Measurements from ENCODE around the gene DGKI.

Gene DGKI

DNA sequence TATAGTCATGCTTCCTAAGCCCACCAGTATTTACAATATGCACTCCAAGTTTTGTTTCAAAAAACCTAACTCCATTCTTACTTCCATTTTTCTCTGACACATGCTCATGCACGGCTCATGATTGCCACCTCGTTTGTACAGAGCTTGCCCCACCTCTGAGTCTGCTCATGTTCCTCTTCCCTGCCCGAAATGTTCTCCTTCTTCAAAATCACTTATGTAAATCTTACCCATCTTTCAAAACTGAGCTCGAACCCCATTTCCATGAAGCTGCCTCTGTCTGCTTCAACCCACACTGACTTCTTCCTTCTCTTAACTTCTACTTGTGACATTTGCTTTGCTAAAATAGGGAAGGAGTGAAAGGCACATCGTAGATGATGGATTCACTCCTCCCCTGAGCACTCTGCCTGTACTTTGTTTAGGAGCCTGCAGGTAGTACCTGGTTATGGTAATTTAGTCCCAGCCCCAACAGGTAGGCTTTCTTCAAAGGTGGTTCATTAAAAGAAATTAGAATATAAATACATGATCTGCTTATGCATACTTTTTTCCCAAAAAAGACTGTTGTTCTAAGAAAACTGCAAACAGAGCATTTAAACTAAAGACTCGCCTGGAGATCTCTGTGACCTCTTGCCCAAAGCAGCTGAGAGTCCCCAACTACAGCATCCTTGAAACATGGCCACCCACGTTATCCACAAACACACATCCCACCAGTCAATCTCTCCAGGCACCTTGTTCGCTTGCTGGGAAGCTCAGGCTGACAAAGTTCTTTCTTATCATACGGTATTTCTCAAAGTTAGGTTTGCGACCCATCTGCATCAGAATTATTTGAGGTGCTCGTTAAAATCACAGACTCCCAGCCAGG is 172.0 kb downstream of the DGKI start:
- Histone ChIP-seq H3K4me1 (ENCODE audit: insufficient read depth, low read length) (no peaks in the 10 kb centered on the region), H3K36me3 (ENCODE audit: insufficient read depth, low read length) (no peaks in the 10 kb centered on the region), H3K9me3 (ENCODE audit: low read length) (no peaks in the 10 kb centered on the region), H3K9ac (ENCODE audit: low read length) (no peak overlapping the region), H3K27me3 (ENCODE audit: control insufficient read depth in 1 of 2, insufficient read depth in 2 of 2, low read length in 2 of 2) (no peaks in the 10 kb centered on the region), H3K4me3 (ENCODE audit: low read depth in 1 of 2, low read length in 2 of 2) (no peak overlapping the region), H3K27ac (ENCODE audit: low read depth, low read length) (no peak overlapping the region)

DNA sequence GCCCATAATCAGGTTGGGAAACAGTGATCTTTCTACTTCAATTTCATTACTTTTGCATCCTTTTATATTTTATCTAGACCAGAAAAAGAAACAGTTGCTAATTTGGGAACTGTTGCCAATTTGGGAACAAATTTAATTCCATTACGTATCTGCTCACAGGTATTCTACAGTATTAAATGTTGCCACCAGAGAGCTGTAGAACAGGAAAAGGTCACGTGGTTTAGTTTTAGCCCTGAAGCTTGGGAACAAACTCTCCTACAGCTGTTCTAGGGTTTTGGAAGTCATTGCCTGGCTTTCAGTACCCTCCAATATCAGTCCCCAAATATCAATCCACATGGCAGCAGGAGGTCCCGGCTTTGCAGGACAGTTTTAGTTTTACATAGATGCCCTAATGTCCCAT is 172.7 kb downstream of the DGKI start:
- no peaks in the 10 kb centered on the region for H3K4me1 ChIP-seq (ENCODE audit: insufficient read depth, low read length)
- H3K9me3 ChIP-seq (ENCODE audit: low read length), result no peaks in the 10 kb centered on the region
- H3K9ac ChIP-seq (ENCODE audit: low read length), result no peak overlapping the region
- no peak overlapping the region for H3K27ac ChIP-seq (ENCODE audit: low read depth, low read length)
- no peaks in the 10 kb centered on the region for H3K27me3 ChIP-seq (ENCODE audit: control insufficient read depth in 1 of 2, insufficient read depth in 2 of 2, low read length in 2 of 2)
- H3K4me3 ChIP-seq (ENCODE audit: low read depth in 1 of 2, low read length in 2 of 2), result no peak overlapping the region
- H3K36me3 ChIP-seq (ENCODE audit: insufficient read depth, low read length), result no peaks in the 10 kb centered on the region

DNA sequence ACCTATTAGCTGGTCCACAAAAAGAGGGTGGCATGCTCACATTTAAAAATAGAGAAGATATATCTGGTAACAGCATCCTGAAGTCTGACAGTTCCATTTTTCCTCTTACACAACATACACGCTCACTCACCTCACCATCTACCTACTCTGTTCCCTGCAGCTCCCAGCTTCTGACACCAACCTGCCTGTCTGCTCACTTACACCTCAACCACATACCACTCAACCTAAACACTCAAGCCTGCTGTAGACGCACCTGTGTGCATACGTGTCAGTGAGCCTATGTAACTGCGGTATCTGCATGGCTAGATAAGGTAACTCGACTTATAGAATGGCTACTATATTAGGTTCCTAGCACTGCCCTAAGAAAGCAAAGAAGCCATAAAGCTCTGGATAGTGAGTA is 174.9 kb downstream of the DGKI start:
- Histone ChIP-seq H3K27me3 (ENCODE audit: control insufficient read depth in 1 of 2, insufficient read depth in 2 of 2, low read length in 2 of 2) (no peaks in the 10 kb centered on the region), H3K27ac (ENCODE audit: low read depth, low read length) (no peak overlapping the region), H3K9ac (ENCODE audit: low read length) (no peak overlapping the region), H3K36me3 (ENCODE audit: insufficient read depth, low read length) (no peaks in the 10 kb centered on the region), H3K4me1 (ENCODE audit: insufficient read depth, low read length) (peaks cover 11% of the 10 kb centered on the region), H3K4me3 (ENCODE audit: low read depth in 1 of 2, low read length in 2 of 2) (no peak overlapping the region), H3K9me3 (ENCODE audit: low read length) (no peaks in the 10 kb centered on the region)

DNA sequence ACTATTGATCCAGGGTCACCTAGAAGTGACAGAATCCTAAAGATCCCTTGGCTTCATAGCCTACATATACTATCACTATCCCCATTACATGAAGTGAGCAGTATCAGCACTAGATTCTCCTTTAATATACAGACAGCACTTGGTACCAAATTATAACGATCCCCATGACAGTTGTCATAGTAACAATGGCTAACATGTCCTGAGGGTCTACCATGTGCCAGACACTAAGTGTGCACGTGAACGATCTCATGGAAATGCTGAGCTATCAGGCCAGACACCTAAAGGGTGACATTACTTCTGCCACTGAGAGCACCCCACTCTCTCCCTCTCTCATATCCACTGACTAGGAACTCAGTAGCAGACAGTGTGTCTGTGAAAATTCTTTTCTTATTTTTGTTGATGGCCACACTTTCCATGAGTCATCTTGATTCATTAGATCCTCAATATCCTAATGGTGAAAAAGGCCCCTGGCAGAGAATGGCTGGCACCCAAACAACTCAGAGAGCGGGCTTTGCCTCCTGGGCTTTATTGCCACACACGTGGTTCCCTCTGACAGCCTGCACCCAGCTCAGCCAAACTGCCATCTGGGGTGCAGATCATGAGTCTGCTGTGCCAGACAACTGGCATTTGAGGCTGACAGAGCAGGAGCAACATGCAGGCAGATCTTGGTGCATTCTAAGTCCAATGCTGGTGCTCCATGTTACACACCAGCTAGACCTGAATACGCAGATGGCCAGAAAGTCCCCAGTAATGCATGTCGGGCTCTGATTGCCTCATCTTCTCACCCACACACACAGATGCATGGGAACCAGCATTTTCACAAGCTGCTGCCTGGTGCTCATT is 176.3 kb downstream of the DGKI start:
- Histone ChIP-seq H3K4me3 (ENCODE audit: low read depth in 1 of 2, low read length in 2 of 2) (no peak overlapping the region), H3K27ac (ENCODE audit: low read depth, low read length) (no peak overlapping the region), H3K4me1 (ENCODE audit: insufficient read depth, low read length) (peaks cover 11% of the 10 kb centered on the region)

DNA sequence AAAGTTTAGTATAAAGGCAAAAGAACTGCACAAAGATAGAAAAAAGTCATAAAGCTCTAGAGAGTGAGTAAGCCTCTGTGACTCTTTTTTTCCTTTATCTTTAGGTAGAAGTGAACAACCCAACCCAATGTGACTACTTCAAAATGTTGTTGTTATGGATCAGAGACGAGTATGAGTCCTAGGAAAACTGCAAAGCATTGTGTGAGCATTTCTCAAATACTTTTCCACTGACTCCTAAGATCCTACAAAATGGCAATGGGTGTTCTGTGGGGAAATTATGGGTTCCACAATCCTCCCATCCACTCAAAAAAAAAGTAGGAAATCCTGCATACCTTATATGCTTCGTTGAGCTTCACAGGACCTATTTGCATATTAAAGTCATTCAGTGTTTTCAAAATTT is 177.1 kb downstream of the DGKI start:
- H3K4me1 ChIP-seq (ENCODE audit: insufficient read depth, low read length), result peaks cover 11% of the 10 kb centered on the region
- H3K27ac ChIP-seq (ENCODE audit: low read depth, low read length), result no peak overlapping the region
- no peak overlapping the region for H3K4me3 ChIP-seq (ENCODE audit: low read depth in 1 of 2, low read length in 2 of 2)
- H3K9me3 ChIP-seq (ENCODE audit: low read length), result no peaks in the 10 kb centered on the region
- no peak overlapping the region for H3K9ac ChIP-seq (ENCODE audit: low read length)
- no peaks in the 10 kb centered on the region for H3K36me3 ChIP-seq (ENCODE audit: insufficient read depth, low read length)
- H3K27me3 ChIP-seq (ENCODE audit: control insufficient read depth in 1 of 2, insufficient read depth in 2 of 2, low read length in 2 of 2), result no peaks in the 10 kb centered on the region

More for the DNA sequence above, 176.3 kb downstream of the DGKI start:
- no peaks in the 10 kb centered on the region for H3K36me3 ChIP-seq (ENCODE audit: insufficient read depth, low read length)
- H3K27me3 ChIP-seq (ENCODE audit: control insufficient read depth in 1 of 2, insufficient read depth in 2 of 2, low read length in 2 of 2), result no peaks in the 10 kb centered on the region
- H3K9me3 ChIP-seq (ENCODE audit: low read length), result no peaks in the 10 kb centered on the region
- H3K9ac ChIP-seq (ENCODE audit: low read length), result no peak overlapping the region

DNA sequence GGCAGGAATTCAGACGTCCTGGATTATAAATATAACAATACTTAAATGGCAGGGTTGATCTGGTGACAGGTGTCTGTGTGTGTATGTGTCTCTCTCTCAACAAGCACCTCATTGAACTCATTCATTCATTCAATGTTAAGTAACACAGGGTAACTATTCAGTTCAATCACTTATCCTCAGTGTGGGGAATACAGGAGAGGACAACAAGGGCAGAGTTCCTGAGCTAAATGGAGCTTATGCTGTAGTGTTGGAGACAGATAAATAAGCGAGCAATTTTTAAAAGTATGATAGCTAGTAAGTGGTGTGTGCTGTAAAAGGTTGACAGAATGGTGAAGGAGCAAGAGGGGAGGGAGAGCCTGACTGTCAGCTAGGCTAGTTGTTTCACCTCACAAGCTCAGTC is 178.4 kb downstream of the DGKI start:
- peaks cover 11% of the 10 kb centered on the region for H3K4me1 ChIP-seq (ENCODE audit: insufficient read depth, low read length)
- no peaks in the 10 kb centered on the region for H3K27me3 ChIP-seq (ENCODE audit: control insufficient read depth in 1 of 2, insufficient read depth in 2 of 2, low read length in 2 of 2)
- no peak overlapping the region for H3K9ac ChIP-seq (ENCODE audit: low read length)
- H3K27ac ChIP-seq (ENCODE audit: low read depth, low read length), result no peak overlapping the region
- H3K9me3 ChIP-seq (ENCODE audit: low read length), result no peaks in the 10 kb centered on the region
- H3K4me3 ChIP-seq (ENCODE audit: low read depth in 1 of 2, low read length in 2 of 2), result no peak overlapping the region
- H3K36me3 ChIP-seq (ENCODE audit: insufficient read depth, low read length), result no peaks in the 10 kb centered on the region

- Histone ChIP-seq H3K27ac (ENCODE audit: low read depth, low read length) (no peak overlapping the region), H3K9me3 (ENCODE audit: low read length) (no peaks in the 10 kb centered on the region), H3K27me3 (ENCODE audit: control insufficient read depth in 1 of 2, insufficient read depth in 2 of 2, low read length in 2 of 2) (no peaks in the 10 kb centered on the region), H3K36me3 (ENCODE audit: insufficient read depth, low read length) (no peaks in the 10 kb centered on the region), H3K4me3 (ENCODE audit: low read depth in 1 of 2, low read length in 2 of 2) (no peak overlapping the region), H3K9ac (ENCODE audit: low read length) (no peak overlapping the region), H3K4me1 (ENCODE audit: insufficient read depth, low read length) (peaks cover 11% of the 10 kb centered on the region)
These were observed 179.0 kb downstream of the DGKI start for GRCh38 chr7:137667633-137668387.

DNA sequence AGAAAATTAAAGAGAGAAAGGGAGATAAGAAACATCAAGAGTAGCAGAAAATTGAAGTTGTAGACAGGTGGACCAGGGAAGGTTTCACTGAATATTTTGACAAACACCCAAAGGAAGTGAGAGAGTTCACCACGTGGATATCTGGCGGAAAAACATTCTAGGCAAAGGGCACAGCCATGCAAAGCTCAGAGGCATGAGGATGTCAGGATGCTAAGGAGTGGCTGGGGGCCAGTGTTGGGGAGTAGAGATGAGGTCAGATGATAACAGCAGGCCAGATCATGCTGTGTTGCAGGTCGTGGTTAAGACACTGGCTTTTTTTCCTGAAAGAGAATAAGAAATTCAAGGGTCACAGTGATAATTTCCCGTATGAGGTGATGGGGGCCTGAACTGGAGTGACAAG is 181.9 kb downstream of the DGKI start:
- Histone ChIP-seq H3K9ac (ENCODE audit: low read length) (no peak overlapping the region), H3K4me3 (ENCODE audit: low read depth in 1 of 2, low read length in 2 of 2) (no peak overlapping the region), H3K27ac (ENCODE audit: low read depth, low read length) (no peak overlapping the region), H3K4me1 (ENCODE audit: insufficient read depth, low read length) (peaks cover 11% of the 10 kb centered on the region), H3K27me3 (ENCODE audit: control insufficient read depth in 1 of 2, insufficient read depth in 2 of 2, low read length in 2 of 2) (no peaks in the 10 kb centered on the region), H3K9me3 (ENCODE audit: low read length) (no peaks in the 10 kb centered on the region), H3K36me3 (ENCODE audit: insufficient read depth, low read length) (no peaks in the 10 kb centered on the region)

DNA sequence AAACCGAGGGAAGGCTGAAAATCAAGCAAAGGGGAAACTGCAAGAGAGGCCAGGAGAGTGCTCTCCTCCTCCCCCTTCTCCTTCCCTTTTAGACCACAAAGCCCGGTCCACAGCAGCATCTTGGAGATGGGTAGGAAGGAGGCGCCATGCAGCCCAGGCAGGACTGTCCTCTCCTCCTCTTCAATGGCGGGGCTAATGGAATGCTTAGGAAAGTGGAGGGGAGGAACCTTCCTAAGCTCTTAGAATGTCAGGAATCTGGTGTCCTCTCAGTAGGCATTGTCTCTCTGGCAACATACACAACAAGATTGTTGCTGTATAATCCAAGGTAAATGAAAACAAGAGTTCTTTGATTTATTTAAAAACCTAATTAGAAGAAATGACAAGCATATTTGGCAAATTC is 185.1 kb downstream of the DGKI start:
- Histone ChIP-seq H3K4me1 (ENCODE audit: insufficient read depth, low read length) (no peaks in the 10 kb centered on the region), H3K36me3 (ENCODE audit: insufficient read depth, low read length) (no peaks in the 10 kb centered on the region), H3K27me3 (ENCODE audit: control insufficient read depth in 1 of 2, insufficient read depth in 2 of 2, low read length in 2 of 2) (no peaks in the 10 kb centered on the region), H3K9me3 (ENCODE audit: low read length) (no peaks in the 10 kb centered on the region), H3K4me3 (ENCODE audit: low read depth in 1 of 2, low read length in 2 of 2) (no peak overlapping the region), H3K27ac (ENCODE audit: low read depth, low read length) (no peak overlapping the region), H3K9ac (ENCODE audit: low read length) (no peak overlapping the region)

DNA sequence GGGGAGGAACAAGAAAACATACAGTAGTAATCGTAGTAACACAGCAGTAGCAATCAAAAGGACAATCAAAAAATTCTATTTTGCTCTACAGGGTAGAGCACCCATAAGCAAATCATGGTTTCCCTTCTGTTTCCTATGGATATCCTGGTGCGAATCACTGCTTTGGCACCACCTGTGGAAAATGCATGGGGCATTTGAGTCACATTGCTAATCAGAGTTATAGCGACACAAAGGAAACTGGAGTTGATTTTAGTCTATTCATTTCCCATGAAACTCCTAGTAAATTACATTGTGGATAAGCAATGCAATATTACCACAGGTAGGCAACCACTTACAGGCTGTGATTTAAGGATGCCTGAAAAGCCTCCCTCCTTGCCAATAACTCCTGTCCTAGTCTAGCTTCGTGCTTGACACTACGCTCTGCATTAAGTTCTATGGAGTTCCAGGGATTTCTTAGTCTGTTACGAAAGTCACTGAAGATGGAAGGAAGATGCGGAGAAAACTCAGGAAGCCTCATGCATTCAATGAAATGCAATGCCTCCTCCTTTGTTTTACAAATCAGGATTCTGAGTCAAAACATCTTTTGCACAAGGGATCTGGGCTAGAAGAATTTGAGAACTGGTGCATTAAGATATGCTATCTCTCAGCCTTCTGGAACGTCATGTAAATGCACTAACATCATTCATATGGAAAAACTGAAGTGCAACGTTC is 188.4 kb downstream of the DGKI start:
- no peaks in the 10 kb centered on the region for H3K4me1 ChIP-seq (ENCODE audit: insufficient read depth, low read length)
- no peak overlapping the region for H3K4me3 ChIP-seq (ENCODE audit: low read depth in 1 of 2, low read length in 2 of 2)
- H3K27ac ChIP-seq (ENCODE audit: low read depth, low read length), result no peak overlapping the region
- no peaks in the 10 kb centered on the region for H3K36me3 ChIP-seq (ENCODE audit: insufficient read depth, low read length)
- H3K9ac ChIP-seq (ENCODE audit: low read length), result no peak overlapping the region
- no peaks in the 10 kb centered on the region for H3K27me3 ChIP-seq (ENCODE audit: control insufficient read depth in 1 of 2, insufficient read depth in 2 of 2, low read length in 2 of 2)
- no peaks in the 10 kb centered on the region for H3K9me3 ChIP-seq (ENCODE audit: low read length)
